ENCODE measurements around the gene CAMSAP1.
"Not testable (repeated sequence)": the region's sequence is repeated elsewhere in the genome, so short reads cannot be mapped to it uniquely, and the experiment has no call there.

CAMSAP1 gene

DNA sequence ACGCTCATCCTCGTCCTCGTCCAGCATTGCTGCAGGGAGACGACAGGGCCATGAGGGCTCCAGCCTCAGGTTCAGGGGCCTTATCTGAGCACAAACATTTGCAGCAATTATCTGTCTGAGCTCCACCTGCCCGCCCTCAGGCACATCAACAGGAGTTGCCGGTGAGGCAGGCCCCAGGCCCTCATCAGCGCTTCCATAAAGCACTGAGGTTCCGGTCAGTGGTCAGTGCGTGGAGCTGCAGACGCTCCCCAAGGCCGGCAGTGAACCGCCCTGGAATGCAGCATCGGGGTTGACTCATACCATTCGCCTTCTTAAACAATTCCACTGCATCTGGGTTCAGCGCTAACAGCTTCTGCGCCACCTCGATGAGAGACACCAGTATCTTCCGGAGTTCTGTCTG is 38.6 kb upstream of the CAMSAP1 start:
- DNase-seq (ENCODE audit: extremely low read depth, low read depth) = no peak
- TF ChIP-seq, protein P1, sequence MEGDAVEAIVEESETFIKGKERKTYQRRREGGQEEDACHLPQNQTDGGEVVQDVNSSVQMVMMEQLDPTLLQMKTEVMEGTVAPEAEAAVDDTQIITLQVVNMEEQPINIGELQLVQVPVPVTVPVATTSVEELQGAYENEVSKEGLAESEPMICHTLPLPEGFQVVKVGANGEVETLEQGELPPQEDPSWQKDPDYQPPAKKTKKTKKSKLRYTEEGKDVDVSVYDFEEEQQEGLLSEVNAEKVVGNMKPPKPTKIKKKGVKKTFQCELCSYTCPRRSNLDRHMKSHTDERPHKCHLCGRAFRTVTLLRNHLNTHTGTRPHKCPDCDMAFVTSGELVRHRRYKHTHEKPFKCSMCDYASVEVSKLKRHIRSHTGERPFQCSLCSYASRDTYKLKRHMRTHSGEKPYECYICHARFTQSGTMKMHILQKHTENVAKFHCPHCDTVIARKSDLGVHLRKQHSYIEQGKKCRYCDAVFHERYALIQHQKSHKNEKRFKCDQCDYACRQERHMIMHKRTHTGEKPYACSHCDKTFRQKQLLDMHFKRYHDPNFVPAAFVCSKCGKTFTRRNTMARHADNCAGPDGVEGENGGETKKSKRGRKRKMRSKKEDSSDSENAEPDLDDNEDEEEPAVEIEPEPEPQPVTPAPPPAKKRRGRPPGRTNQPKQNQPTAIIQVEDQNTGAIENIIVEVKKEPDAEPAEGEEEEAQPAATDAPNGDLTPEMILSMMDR (IDR thresholded peaks at IDR 0.05; ENCODE audit: low read depth, low read length, missing control alignments) = no peak
- H3K4me3 ChIP-seq (replicated peaks; ENCODE audit: low read depth, low read length) = no peak overlapping the region

DNA sequence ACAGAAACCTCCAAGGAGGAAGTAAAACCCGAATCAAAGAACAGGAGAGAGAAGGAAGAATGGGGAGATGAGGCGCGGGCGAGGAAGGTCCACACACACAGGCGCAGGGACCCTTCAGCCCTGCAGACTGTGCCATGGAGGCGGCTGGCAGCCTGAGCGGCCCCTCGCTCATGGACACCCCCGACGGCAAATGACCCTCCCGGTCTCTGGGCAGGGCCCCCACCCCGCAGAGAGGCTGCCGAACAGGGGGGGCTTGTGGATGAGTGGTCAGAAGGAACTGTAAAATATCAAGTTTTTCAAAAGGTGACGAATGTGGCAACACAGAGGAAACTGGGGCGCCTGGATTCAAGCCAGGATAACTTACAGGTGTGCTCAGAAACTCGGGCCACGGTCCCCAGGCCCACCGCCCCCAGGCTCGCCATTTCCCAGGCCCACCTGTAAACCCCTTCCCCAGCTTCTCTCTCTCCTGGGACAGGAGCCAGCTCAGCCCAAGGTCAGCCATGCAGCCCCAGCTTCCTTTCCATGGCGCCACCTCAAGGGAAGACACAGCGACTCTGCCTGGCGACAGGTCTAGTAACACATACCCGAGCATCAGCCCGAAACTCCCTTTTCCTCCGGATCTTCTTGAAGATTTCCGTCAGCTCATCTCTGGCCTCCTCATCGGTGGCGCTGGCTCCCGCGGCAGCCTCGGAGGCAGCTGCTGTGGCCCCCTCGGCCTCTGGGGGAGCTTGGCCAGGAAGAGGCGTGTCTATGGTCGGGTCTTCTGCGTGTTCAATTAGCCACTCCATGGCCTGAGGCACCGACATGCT is 37.3 kb upstream of the CAMSAP1 start:
- TF ChIP-seq, protein P1 (IDR thresholded peaks at IDR 0.05; ENCODE audit: low read depth, low read length, missing control alignments) = no peak
- no peak for DNase-seq (ENCODE audit: extremely low read depth, low read depth)
- H3K4me3 ChIP-seq (replicated peaks; ENCODE audit: low read depth, low read length) = no peak overlapping the region

DNA sequence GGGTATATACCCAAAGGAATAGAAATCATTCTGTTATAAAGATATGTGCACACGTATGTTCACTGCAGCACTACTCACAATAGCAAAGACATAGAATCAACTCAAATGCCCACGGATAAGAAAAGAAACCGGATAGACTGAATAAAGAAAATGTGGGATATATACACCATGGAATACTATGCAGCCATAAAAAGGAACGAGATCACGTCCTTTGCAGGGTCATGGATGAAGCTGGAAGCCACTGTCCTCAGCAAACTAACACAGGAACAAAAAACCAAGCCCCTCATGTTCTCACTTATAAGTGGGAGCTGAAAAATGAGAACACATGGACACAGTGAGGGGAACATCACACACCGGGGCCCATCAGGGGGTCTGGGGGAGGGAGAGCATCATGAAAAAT is 36.3 kb upstream of the CAMSAP1 start:
- H3K4me3 ChIP-seq (replicated peaks; ENCODE audit: low read depth, low read length) = not testable (repeated sequence)

DNA sequence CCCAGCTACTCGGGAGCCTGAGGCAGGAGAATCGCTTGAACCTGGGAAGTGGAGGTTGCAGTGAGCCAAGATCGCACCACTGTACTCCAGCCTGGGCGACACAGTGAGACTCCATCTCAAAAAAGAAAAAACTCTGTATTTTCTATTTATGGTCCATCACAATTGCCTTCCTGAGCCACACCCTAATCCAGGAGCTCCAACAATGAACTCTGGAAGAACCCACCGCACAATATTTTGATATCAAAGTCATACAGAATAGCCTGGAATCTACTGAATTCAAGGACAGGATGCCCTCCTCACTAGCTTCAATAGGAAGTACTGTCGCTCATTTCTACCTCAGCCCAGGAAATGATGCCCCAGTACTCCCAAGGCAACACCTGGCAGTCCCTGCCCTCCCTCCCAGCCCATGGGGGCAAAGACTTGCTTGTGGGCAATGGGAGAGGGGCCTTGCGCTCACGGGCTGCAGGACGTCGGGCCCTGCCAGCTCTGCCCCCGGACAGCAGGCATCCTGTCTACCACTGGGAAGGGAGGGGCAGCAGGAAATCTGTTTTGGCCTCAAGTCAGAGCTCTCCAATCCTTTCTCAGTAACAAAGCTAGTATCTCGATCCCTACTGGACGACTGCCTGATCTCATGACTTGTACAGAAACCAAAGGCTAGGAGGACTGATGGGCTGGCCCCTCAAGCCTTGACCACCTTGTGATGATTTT is 34.1 kb upstream of the CAMSAP1 start:
- H3K4me3 ChIP-seq (replicated peaks; ENCODE audit: low read depth, low read length) = no peak overlapping the region
- DNase-seq (ENCODE audit: extremely low read depth, low read depth) = no peak
- TF ChIP-seq, protein P1 (IDR thresholded peaks at IDR 0.05; ENCODE audit: low read depth, low read length, missing control alignments) = no peak

More for the DNA sequence above, 36.3 kb upstream of the CAMSAP1 start:
- not testable (repeated sequence) for DNase-seq (ENCODE audit: extremely low read depth, low read depth)

DNA sequence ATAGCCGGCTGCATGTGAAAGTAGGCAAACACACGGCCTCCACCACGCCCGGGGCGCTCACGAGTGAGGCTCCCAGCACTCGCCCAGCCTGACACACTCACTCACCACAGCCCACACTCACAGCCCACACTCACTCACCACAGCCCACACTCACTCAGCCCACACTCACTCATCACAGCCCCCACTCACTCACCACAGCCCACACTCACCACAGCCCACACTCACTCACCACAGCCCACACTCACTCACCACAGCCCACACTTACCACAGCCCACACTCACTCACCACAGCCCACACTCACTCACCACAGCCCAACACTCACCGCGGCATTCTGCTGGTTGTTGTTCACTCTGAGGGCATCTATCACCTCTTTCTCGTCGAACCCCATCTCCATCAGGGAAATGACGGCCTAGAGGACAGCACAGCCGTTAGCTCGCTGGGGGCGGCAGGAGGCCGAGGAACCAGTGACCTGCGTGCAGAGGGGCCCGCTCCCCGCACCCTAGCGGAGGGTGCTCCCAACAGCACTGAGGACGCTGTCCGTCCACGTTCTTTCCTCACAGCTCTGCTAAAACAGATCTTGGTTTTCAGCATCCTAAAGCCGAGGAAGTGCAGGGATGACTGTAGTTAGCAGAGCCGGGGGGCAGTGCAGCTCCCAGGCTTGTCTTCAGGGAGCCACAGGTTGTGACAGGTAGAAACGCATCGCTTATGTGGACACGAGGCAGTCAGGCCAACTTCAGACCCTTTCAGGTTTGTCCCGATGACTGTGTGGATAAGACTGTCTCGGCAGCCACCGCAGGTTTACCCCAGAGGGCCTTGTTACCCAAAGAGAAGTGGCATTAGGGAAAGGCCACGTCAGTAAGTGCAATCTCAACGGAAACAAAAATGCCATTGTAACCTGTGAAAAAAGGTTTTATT is 32.3 kb upstream of the CAMSAP1 start:
- TF ChIP-seq, protein P1 (IDR thresholded peaks at IDR 0.05; ENCODE audit: low read depth, low read length, missing control alignments) = no peak
- no peak for DNase-seq (ENCODE audit: extremely low read depth, low read depth)
- H3K4me3 ChIP-seq (replicated peaks; ENCODE audit: low read depth, low read length) = no peak overlapping the region

DNA sequence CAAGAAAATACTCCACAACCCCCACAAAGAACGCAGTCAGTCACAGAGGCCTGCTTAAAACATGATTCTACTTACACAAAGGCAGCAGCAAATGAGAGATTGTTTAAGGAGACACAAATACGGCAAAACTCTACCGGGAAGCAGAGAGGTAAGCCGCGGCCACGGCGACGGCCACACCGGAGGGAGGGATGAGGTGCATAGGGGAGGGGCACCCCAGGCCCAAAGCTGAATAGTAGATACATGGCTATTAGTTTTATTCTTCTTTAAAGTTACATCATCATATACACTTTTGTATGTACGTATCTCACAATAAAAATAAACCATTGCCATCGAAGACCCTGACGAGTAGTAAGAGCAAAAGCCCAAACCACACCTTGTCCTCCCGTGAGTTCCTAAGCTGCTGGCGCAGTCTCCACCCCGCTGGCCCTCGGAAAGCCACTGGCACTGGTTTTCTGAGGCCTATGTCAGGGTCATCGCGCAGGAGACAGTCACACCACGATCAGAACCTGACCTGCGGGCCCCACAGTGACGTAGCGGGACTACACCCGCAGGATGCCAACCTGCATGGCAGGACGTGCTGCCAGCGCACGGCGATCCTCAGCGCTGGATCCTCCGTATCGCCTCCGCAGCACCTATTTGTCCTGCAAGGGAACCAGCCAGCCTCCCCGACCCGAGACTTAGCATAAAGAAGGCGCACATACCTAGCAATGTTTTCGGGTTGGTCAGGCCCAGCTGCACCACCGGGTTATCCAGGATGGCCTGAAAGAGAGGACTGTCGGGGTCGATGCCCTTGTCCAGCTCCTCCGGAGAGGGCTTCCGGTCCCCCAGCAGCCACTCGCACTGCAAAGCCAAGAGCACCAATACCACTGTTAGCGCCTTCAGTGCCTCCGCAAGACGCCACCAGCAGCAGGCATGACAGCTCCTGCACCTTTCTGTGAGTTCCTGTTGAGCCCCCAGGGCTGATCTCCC is 30.5 kb upstream of the CAMSAP1 start:
- TF ChIP-seq, protein P1 (IDR thresholded peaks at IDR 0.05; ENCODE audit: low read depth, low read length, missing control alignments) = no peak
- no peak for DNase-seq (ENCODE audit: extremely low read depth, low read depth)
- no peak overlapping the region for H3K4me3 ChIP-seq (replicated peaks; ENCODE audit: low read depth, low read length)

Data from HFF-Myc (cell line).